LHCN-M2 (cell line): ENCODE data around the gene ZBTB16. TPM values are rescaled to one million over a fixed set of nuclear protein-coding genes. Genes with fewer than 3 reads are reported as not detected.

ENCODE experiments used
- DNase-seq: peaks from one replicate; pipeline ENCODE4 v3.0.0-alpha.2; 2012; ENCODE audit warnings: low read depth
- total RNA-seq: library from RNA; depleted of rRNA; stranded (reverse); fragments of >200 nt; gene quantifications from 2 replicates; pipeline ENCODE4 v1.2.3, GENCODE V29; 2014

ZBTB16 gene
- total RNA-seq, 1 experiment from 2014 or later, result 4.3 TPM

DNA sequence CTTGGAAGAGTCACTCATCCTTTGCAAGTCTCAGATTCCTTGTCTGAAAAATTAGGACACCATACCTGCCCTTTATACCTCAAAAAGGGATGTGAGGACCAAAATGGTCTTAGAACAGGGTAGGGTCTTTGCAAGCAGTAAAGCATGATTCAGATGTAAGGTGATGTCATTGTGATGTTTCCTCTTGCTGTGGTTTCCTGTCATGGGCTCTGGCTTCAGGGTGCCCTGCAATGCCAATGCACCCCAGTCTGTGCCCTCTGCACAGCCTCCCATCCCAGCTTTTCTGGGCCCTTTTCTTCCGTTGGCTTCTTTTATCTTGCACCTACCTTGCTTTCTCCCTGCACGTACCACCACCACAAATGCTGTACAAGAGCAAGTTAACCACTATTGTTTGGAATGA lies 148.9 kb downstream of the ZBTB16 start:
- DNase-seq, result no peak

DNA sequence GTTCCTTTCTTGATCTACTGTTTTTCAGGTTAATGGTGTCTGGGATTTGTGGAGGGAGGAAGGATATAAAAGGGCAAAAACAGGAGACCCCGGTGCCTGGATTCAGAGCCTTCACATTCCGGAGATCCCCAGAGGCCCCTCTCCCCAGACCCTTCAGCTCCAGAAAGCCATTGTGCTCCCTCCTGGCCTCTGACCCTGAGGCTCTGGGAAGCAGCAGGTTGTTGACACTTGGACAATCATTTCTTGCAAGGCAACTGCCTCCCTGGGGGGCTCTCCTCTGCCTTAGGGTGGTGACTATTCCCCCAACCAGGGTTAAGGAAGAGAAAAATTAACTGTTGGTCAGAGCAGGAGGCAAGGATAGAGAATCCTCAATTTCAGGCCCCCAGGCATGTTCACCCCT lies 149.8 kb downstream of the ZBTB16 start:
- DNase-seq, result no peak

DNA sequence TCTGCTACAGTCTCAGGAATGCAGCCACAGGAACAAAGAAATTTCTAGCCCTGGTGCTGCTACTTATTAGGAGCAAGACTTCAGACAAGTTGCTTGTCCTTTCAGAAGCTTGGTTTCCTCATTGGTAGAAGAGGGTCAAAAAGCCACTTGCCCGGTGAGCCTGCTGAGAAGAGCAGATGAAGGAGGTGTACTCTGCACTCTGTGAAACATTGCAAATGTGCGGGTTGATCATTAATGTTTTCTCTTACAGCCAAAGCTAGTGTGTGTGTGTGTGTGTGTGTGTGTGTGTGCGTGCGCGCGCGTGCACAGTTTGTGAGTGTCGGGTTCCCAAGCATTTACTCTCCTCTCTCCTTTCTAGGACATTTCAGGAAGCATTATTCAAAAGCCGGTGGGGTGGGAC lies 150.4 kb downstream of the ZBTB16 start:
- DNase-seq, result no peak

DNA sequence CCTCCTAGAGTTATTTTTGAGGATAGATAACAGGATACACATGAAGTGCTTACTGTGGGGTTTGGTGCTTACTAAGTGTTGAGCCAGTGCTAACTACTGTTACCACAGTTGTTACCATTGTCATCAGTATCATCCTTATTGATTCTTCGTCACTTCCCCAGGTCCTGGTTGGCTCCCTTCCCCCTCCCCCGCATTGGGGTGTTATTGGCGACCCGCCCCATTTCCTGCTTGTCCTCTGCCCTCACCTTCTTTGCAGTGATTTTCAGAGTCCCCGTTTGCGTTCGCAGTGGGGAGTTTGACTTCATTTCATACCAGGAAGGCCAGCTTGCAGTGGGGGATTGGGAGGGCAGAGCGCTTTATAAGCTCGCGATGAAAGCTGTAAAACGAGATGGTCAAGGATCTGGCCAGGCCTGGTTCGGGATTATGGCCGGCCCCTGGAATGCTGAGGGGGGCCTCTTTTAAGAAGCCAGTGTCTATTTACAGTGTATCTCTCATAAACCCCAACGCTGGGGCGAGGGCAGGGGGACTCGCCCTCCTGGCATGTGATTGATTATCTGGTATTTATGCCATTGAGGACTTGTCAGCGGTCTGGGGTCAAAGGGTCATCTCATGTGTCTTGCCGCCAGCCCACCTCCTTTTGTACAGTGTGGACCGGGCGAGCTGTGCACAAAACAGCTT lies 152.1 kb downstream of the ZBTB16 start:
- DNase-seq, result no peak

DNA sequence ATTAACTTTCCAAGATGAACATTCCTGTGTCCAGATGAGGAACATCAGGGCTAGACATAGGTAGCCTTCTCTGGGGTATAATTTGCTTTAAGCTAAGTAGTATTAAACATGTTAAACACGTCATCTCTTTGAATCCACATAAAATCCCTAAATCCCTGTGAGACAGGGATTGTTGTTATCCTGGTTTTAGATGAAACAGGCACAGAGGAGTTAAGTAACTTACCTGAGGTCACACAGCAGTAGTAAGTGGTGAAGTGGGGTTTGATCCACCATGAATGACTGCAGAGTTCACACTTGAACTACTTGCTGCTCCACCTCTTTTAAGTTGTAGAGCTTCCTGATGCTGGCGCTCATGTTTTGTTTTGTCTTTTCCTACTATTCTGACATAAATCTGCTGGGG lies 154.1 kb downstream of the ZBTB16 start:
- DNase-seq, result no peak

DNA sequence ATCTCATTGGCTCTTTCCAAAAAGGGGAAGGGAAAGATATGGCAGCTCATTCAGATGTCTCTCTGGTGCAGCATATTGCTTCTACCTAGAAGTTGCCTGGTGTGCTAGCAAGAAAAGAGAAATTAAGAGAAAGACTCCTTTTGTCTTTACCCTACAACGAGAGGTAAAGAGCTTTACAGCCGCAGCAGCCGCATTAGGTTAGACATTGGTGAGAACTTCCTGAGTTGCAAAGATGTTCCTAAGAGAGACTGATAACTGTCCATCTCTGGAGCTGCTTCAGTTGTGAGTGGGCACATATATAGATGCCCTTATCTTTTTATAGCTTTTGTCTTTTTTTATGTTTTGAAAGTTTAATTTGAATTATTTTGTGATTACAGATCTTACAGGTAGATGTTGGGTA lies 155.9 kb downstream of the ZBTB16 start:
- DNase-seq, result no peak

DNA sequence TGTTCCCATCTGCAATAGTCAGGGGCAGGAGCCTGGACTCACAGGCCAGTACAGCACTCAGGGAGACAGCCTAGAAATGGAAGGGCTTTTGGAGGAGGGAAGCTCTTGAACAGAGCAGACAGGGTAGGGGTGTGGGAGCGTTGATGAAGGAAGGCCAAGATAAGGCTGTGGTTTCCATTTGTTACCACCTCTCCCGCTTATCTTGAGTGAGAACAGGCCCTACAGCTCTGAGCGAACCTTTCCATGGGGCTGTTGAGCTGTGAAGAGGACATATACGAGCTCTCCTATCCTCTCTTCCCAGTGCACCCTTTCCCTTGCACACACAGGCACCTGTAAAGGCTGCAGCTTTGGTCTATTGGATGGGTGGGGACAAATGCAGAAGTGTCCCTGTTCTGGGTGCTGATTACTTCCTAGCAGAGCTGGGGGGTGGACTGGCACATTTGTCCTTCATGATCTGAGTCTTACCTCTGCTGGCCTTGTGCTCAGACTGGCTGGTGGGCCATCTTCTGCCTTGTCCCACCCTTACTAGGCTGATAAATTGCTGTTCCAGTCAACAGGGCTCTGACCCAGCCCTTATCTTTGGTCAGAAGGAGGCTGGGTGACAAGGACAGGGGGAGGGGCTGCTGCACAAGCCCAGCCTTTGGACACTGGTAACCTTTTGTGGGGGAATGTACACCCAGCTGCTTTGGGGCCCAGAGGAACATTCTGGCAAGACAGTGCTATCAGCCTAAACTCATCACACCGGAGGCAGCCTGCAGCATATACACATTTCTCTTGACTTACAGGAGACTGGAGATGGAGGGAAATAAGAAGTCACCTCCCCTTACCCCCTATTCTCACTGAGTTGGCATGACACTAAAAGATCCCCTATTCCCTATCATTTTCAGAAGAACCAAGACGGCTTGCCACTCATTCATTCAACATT lies 156.6 kb downstream of the ZBTB16 start:
- DNase-seq, result no peak

DNA sequence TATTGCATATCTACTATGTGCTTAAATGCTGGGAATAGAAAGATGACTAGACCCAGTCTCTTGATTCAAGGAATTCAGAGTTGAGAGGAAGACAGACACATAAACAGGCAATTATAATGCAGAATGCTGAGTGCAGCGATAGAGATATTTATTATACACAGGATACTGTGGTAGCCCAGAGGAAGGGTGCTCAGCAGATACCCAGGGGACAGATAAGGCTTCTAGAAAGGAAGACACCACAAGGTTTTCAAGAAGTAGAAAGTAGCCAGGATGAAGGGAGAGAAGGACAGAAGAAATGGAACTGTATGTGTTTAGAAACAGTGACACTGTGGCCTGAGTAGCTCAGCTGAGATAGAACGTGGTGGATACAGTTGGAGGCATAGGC lies 157.3 kb downstream of the ZBTB16 start:
- DNase-seq, result no peak

DNA sequence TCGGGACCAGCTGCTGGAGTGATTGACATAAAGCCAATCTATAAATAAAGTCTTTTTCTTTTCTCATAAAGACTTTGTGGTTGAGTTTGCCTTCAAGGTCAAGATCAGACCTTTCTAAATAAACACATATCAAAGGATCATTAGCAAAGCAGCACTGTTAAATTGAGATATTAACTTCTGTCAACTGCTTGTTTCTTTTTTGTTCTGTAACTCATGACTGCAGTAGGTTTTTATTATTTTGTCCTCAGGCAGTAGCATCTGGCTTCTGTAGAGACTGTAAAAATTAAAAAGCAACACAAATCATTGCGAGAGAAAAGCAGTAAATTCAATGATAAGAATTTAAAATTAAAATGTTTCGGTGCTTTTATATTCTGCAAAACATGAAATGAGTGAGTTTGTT lies 159.0 kb downstream of the ZBTB16 start:
- DNase-seq, result no peak

DNA sequence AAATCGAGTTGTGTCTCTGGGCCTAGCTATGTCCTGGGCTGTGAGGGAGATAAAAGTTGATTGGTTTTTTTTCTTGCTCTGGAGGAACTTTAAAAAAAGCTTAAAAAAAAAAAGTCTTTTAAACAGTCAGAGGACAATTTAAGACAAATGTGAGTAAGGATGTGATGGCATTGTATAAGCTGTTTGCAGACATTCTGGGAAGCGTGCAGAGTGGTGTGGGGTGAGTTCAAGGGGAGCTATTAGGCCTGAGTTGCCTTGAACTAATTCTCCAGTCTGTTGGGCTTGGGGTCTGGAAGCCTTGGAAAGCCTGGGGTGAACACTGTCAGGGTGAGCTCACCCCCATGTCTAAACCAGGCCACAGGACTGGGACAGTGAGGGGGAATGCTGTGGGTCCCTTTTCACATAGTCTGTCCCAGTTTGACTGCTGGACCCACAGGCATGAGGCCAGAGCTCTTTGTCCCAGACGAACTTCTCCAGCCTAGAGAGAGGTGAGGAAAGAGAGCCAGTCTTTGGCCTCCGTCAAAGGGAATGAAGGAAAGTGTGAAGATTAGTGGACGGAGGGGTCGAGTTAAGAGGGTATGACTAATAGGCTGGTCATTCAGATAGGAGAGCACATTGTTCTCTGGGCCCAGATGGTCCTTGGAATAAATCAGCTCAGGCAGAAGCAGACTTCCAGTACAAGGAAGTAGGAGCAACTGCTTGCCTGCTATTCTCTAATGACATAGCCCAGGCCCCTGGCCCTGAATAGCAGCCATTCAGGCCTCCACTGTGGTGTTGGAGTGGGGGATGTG lies 160.2 kb downstream of the ZBTB16 start:
- peak; percentile 93 for DNase-seq

DNA sequence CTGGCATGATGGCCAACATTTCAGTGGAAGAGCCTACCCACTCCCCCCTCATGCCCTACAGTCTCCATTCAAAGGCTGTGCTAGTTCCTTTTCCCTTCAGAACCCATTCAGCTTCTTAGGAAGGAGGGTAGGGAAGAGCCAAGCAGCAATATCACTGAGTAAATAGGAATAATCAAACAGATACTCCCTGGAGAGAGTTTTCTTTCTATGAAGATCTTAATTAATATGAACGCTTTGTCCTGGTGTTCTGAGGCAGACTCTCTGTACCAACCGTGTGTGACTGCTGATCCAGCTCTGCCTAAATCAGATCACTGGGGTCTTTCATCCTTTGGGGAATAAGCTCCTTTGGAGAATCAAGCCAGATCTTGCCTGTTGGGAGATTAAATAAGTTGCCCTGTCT lies 161.5 kb downstream of the ZBTB16 start:
- DNase-seq, result no peak

DNA sequence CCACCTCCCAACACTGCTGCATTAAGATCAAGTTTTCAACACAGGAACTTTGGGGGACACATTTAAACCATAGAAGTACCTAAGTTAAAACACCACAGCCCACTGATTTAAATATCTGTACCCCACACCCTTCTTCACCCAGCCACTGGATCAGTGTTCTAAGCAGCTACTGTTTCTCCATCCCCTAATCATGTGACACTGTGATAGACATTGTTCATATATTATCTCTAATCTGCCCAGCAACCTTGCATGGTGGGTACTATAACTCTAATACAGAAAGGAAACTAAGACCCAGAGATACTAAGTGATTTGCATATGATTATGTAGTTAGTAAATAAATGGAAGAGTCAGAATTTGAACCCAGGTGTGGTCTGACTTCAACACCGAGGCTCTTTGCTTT lies 166.2 kb downstream of the ZBTB16 start:
- no peak for DNase-seq

DNA sequence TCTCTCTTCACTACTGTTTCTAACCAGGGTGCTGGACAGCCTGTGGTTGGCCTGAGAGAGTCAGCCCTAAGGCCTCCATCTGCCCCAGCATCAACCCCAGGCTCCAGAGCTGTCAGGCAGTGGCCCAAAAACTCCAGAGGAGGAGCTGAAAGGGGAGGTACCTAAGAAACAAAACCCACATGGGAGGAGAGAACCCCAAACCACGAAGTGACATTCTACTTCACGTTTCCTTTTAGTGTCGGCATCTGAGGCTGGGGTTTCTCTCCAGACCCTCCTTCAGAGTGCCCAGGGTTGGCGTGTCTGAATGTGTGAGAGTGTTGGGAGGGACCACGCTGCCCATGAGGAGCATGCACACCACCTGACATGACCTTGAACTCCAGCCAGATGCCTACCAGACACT lies 166.8 kb downstream of the ZBTB16 start:
- no peak for DNase-seq

DNA sequence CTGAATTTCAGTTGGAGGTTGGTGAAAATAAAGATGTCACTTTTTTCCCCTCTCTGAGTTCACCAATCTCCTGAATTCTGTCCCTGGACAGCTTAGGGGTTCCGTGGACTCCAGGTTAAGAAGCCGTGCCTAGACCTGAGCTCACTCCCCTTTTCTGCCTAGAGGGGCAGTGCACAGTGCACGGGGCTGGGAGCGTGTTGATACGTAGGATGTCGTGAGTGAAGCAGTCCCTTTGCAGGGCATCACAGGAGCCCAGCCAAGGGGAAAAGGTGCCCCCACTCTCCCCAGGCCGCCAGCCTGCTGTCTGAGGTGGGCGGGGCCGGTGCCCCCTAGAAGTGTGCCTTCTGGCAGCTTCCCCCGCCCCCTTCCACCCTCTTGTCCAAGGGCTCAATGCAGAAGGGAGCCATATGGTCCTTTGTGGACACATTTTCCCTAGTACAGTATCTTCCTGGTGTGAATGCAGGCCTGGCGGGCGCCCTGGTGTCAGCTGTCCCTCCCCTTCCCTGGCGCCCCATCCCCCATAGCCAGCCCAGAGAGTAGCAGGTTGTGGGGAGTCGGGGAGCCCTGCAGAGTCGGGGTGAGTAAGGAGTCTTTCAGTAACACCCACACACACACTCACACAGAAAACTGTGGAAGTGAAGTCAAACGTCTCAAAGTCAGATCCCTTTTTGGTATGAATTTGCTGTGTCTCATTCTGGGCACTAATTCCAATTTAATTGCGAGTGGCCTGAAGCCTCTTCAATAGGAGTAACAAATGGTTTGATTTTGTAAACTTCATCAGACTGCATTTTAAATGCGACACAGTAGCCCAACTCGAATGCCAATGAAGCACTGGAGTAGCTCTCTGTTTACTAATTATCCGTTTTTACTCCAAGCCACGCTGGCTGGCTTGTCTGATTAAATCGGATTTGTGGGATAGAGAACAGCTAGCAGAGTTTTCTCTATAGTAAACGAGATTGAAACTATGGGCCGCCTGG lies 169.2 kb downstream of the ZBTB16 start:
- DNase-seq, result no peak

DNA sequence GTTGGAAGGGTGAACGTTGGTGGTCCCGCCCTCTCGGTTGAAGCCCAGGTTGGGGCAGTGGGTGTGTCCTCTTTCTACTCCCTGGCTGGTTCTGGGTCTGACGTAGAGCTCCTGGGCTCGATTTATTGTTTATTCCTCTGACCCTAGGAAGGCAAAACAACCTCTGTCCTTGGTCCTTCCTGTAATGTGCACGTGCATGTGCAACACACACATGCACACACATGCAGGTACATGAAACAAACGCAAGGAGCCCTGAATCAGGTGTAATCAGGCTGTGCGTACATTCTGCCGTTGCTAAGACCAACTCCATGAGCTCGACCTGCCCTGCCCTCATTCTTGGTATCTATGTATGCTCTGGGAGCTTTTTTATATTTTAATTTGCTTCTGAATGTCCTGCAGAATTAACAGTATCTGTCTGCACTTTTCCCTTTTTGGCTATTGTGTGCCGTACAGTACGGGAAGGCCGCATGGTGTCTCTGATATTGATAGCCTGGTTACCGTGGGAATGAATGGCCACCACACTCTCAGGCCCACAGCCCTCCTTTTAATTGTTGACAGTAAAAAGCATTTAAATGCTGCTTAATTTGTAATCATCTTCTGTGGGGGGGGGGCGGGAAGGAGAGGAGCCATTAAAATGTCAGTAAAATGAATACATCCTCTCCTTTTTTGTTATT lies 170.7 kb downstream of the ZBTB16 start:
- no peak for DNase-seq

DNA sequence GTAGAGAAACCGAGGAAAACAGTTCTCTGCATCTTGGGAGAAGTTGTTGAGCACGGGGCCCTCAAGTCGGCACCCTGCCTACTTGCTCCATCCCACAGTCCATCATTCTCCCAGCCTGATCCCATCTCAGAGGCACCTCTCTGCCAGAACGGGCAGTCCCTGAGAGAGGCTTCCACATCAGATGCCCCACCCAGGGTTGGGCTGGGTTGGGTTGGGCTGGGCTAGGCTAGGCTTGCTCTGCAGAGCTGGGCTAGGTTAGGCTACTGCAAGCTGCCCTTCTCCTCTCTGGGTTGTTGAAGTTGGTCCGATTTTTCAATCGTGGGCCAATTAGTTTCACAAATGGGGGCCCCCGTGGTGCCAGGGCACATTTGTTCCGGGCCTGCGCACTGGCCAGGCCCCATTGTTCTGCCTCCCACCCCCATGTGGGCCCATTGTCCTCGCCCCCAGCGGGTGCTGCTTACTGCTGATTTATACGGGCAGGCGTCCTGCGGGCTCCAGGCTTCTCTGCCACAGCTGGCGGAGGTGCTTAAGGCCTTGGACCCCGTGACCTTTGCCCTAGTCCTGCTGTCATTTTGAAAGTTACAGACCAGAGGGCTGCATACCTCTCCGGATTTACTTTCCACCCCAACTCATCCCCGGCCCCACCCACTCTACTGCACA lies 173.0 kb downstream of the ZBTB16 start:
- DNase-seq, result no peak

DNA sequence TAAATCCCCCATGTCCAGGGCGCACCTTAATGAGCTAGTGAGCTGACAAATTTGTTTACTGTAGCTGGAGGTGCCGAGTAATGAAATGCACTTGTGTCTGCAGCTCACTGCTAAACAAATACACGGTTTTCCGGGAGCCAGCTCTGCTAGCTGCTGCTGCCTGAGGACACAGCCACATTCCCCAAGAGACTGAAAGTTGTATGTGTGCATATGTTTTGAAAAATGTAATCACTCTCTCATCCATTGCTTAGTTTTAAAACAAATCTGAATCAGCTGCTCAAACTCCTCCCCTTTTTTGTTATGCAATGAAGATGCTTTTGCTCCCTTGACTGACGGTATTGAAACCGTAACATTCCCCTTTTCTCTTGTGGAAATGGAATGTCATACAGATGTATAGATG lies 174.2 kb downstream of the ZBTB16 start:
- DNase-seq, result peak; percentile 25

DNA sequence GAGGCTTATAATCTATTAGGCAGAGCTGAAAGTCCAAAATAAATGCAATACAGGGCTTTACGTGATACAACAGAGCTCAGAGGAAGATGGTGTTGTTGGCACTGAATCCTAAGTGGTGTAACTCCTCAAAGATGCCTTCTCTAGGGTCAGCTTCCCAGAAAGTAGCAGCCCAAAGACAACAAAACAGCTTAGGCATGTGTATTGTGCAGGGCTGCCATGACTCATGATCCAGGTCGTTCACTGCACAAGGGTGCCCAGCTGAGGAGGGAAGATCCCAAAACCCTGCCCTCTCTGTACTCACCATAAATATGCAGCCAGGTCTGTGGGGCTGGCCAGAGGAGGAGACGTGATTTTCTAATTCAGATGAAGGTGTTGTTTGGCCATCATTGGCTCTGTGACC lies 177.3 kb downstream of the ZBTB16 start:
- peak; percentile 74 for DNase-seq

DNA sequence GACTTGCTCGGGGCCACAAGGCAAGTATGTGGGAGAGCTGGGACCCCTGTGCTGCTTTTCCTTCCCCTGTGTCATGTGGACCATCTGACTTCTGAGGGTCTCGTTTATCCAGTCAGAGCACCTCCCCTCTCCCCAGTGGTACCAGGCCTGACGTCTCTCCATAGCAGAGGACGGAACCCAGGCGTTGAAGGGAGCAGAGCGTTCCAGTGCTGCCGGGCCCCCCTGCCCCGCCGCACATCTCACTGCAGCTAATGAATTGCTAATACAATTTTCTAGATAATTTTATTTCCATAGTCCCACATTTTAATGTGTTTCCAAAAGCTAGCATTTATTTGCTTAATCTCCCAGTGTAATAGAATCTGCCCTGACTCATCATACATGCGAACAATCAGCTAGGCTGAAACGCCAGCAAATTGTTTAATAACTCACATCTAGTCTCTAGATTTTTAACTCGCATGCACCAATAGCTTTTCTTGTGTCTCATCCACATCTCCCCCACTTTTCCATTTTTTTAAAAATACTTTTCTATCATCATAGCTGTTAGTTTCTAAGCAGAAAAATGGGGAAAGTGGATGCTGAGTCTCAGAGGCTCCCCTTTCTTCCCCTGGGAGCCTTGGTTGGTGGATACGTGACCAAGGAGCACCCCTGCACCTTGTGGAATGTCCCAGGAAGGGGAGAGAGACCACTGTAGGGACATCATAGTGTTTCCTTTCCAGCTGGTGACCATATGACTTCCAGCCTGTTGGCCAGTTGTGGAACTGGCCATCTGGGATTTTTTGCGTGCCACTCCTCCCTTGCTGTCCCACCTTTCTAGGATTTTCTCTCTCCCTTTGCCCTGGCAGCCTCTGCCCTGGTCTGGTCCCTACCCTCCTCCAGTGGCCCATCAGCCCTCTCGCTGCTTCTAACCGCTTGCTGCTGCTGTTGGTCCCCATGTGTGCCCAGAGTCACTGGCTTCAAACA lies 178.1 kb downstream of the ZBTB16 start:
- DNase-seq, result peak; percentile 72
